Ammon's horn (tissue), 1 donor: ENCODE data around the gene AGBL2.

Experiments used
- DNase-seq: peaks from one replicate; pipeline ENCODE4 v3.0.0-alpha.2; 2016; ENCODE audit warnings: low spot score

AGBL2 gene

GRCh38 chr11:47626234-47626633, 88.9 kb downstream of the AGBL2 start:
- no peak for DNase-seq

DNA sequence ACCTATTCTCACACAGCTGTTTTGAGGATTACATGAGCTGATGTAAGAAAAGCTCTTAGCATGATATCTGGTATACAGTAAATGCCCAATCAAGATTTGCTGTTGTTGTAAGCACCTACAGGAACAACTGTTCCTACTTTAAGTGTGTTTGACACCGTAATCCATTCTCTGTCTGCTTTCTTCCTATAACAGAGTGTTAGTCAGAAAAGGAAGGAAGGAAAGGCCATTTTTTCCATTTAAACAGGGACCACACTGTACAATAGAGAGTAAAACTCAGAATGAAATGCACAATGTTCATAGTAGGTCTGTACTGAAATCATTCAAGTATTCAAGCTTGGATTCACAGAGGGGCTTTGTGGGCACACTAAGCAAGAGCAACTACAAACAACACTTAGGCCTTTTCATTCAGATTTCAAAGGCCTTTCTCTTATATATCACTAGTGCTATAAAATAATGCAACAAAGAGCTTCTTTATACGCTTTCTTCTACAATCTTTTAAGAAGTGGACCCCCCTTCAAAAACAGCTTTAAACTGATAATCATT, 94.3 kb downstream of the AGBL2 start:
- no peak for DNase-seq

DNA sequence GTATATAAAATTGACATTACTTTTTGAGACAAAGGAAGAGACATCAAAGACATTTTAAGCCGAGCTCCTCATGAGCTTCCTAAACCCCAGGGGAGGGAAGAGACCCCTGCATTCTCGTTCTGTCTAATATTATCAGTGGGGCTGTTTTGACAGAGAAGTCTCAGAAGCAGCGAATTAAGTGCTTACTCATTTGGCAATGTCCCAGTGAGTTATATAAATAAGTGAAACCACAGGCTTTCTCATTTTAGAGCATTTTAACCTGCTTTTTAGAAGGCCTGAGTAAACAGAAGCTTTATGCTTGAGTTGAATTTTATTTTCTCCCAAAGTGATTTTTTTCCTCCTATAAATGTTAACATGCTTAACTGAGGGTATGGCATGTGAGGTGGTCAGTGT, 97.8 kb downstream of the AGBL2 start:
- DNase-seq, result no peak

DNA sequence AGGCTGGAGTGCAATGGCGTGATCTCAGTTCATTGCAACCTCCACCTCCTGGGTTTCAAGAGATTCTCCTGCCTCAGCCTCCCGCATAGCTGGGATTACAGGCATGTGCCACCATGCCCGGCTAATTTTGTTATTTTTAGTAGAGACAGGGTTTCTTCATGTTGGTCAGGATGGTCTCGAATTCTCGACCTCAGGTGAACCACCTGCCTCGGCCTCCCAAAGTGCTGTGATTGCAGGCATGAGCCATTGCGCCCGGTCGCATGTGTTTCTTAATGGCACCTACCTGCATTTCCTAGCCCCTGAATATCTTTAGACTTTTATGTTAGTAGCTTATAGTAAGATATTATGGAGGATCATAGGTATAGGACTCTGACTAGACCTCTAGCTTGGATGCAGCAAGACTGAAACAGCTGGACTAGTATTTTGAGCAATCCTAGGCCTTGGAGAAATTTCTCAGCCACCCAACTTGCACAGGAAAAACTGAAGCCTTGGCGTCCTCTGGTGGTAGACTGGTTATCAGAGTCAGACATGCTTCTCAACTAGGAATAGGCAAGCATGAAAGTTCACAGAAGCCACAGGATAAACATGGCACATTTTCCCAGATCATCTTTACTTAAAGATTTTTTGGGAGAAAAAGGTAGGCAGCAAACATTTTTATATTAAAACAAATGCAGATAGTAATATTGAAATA, 98.3 kb downstream of the AGBL2 start:
- DNase-seq, result peak; percentile 82

DNA sequence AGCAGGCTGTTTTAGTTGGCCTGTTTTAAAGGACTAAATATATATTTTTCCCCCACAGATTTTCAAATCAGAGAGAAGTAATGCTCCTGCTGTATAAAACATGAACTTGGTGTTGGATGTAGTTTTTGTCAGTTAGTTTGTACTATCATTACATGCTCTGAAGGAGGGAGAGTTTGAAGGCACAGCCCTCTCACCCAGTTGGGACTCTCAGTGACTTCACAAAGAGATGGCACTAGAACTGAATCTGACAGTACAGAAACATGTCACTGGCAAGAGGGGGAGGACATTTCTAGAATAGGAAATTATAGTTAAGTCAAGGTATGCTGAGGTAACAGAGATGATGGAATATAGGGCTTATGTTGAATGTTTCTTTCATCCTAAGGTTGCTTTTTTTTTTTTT, 99.9 kb downstream of the AGBL2 start:
- DNase-seq, result no peak

DNA sequence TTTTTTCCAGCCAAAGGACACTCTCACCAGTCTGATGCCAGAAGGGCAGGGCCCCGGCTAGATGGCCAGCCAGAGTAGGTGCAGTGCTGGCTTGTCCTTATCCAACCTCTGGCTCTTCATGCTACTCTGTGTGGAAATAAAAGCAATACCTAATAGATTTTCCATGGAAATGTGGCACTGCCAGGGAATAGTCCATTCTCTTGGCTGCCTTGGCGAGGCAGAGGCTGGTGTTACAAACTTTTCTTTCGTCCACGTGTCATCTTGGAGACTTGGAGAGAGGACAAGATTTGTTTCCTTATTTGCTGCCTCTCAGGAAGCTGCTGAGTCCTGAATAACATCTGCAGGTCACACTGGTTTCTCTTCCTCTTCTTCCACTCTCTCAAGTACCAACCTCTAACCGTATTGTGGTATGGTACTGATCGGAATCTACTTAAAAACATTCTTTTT, 103.8 kb downstream of the AGBL2 start:
- DNase-seq, result peak; percentile 78

- DNase-seq, result no peak
These were observed 105.5 kb downstream of the AGBL2 start for GRCh38 chr11:47609675-47610074.
